GM19452 (cell line): ENCODE results near the gene ANO10.
"Not testable (repeated sequence)": the region's sequence is repeated elsewhere in the genome, so short reads cannot be mapped to it uniquely, and the experiment has no call there.

ENCODE experiments used
- ATAC-seq: cut with Tn5 transposase; IDR thresholded peaks from one replicate; pipeline ENCODE4 v1.9.1; 2021; ENCODE audit not compliant: unreplicated experiment

Gene ANO10

DNA sequence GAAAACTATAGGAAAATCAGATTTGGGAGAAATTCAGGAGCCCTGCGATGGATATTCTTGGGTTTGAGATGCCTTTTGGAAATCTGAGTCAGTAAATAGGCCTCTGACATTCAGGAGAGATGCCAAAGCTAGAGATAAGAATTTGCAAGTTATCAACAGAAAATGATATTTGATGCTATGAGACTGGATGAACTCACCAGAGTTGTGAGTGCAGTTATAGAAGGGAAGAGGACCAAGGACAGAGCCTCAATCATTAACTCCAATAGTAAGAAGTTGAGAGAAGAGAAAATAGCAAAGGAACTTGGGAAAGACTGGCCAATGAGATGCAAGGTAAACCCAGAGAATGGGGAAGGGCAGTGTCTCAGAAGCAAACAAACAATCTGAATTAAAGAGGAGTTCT is 7.9 kb upstream of the ANO10 start:
- no peak for ATAC-seq

DNA sequence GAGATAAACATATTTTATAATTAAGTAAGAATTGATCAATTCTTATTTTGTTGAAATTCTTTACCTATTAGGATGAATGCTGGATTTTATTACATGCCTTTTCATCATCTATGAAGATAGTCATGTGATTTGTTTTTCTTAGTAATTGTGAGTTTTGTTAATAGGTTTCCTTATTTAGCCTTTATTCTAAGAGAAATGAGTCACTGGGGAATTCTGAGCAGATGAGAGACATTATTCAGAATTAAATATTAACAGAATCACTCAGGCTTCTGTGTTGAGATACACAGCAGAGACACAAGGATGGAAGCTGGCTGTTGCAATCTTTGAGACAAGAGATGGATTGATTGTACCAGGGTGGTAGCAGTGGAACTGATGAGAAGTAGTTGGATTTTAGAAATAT is 7.4 kb upstream of the ANO10 start:
- peak; percentile 67 for ATAC-seq

DNA sequence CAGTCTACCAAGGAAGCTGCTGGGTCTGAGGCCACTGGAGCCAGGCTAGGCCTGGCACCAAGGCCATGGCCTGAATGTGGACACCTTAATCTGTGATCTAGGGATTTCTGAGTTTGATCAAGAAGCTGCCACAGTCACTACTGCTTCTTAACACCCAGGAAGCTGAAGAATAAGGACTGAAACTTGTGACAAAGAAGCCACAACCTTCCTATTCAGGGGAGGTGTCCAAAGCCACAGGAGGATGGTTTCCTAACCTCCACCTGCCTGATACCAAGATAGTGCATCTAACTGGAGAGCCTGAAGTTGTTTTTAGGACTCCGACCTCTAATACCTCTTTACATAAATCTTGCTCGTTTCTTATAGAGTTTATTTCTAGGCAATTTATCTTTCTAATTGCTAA is 5.5 kb upstream of the ANO10 start:
- ATAC-seq: no peak

DNA sequence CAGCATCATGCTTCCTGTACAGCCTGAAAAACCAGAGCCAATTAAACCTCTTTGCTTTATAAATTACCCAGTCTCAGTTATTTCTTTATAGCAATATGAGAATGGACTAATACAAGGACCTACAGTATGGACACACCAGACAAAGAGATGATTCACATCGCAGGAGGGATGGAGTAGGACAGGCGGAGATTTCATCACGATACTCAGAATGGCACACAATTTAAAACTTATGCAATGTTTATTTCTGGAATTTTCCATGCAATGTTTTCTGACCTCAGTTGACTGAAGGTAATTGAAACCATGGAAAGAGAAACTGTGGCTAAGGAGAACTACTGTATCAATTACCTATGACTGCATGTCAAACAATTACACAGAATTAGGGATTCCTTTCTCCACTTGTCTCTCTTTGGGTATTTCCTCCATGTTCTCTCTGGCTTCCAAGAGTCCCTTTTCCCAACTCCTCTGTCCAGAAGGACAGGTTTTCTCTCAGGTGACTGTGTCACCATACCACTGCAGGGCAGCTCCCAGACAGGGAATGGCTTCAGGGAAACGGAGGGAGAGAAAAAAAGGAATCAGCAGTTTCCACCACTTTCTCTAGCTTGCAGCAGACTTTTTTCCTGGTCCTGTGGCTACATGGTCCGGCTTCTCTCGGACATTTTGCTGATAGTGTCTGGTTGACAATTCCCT is 3.0 kb upstream of the ANO10 start:
- ATAC-seq: no peak

DNA sequence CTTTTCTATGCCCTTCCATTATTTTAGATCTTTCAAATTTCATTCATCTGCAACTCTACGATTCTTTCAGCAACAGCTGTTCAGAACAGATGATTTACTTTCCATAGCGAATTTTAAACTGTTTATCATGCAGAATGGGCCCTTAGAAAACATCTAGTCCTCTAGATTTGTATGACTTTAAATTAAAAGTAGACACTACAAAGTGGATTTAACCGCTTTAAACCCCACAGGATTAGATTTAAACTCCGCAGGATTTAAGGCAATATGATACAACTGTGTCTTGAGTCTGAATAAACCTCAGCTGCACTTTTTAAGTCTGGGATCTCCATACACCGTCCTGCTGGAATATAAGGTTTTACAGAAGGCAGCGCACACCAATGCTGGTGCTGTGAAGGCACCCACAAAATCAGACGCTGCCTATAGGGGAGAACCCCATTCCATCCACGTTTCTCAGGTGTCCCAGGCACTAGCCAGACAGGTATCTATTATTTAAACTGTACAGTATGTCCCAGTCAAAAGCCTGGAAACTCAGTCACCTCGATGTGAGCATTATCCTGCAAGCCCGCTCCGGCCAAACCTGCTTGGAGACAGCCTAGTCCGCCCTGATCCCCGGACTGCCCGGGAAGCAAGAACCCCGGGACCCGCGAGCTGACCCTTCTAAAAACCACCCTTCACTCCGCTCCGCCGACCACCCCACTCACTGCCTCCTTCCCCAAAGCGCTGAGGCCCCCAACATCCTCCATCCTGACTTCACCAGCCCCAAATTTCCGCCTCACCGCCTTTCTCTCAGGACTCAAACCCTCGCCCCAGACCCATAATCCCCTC is 768 bp downstream of the ANO10 start:
- no peak for ATAC-seq

DNA sequence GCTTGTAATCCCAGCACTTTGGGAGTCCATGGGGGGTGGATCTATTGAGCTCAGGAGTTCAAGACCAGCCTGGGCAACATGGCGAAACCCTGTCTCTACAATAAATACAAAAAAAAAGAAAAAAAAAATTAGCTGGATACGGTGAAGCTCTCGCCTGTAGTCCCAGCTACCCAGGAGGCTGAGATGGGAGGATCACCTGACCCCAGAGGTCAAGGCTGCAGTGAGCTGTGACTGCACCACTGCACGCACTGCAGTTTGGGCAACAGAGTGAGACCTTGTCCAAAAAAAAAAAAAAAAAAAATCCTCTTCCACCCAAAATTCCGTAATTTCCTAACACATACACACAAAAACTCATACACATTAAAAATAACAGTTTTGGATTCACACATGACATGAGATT is 2.2 kb downstream of the ANO10 start:
- no peak for ATAC-seq

DNA sequence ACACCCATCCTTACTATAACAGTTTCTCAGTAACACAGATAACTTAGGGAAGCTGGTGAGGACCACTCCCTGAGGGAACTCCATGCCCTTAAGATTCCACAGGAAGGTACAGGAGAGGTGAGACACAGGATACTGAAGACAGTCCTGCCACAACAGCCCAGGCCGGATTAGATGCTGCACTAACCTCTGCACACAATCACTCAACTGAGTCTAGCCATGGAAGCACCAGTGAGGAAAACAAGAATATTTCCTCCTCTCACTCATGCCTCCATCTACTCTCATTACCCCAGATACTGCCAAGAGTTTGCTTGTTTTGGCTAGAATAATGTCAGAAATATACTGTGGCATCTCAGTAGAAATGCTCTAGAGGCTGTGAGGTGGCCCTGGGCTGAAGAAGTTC is 3.7 kb downstream of the ANO10 start:
- ATAC-seq: no peak

DNA sequence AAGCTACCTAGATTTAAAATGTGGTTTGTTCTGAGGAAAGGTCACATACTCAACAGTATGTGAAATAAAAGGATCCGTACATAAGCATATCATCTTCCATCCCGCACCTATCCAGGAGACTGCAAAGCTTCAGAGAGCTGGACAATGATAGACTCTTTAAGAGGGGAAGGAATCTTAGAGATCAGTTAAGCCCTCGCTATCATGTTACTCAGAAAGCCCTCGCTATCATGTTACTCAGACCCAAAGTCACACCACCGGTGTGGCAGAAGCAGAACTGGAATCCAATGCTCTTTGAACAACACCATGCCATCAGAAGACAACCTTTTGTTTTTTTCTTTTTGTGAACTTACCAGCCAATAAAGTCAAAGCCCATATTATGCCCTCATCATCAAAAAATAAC is 5.8 kb downstream of the ANO10 start:
- no peak for ATAC-seq

DNA sequence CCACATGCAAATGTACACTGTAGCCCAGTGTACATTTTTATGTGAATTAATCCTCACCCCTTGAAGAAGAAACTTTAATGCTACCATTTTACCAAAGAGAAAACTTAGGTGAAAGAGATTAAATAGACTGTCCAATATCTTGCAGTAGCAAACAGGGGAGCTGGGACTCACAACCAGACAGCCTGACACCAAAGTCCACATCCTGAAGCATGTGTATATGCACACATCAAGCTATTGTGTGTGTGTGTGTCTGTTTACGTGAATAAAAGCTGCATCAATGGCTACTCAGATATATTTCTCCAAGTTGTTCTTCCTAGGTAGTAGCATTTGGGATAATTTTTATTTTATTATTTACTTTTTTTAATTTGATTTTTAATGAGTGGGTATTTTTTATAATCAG is 6.7 kb downstream of the ANO10 start:
- ATAC-seq: no peak

DNA sequence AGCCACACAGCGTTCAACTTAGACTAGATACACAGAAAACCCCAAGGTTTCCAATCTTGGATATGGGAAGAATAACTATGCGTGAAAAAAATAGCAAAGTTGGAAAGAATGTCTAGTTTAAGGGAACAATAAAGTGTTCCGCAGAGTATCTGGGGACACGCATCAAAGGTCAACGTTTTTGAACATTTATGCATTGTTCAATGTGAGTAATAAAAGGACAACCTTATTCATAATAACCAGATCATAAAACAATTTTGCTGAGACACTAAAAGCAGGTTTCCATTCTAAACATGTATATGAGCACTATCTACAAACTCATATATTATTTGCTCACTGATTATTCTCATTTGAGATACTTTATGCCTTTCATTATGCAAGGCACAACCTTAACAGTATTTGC is 7.8 kb downstream of the ANO10 start:
- no peak for ATAC-seq

DNA sequence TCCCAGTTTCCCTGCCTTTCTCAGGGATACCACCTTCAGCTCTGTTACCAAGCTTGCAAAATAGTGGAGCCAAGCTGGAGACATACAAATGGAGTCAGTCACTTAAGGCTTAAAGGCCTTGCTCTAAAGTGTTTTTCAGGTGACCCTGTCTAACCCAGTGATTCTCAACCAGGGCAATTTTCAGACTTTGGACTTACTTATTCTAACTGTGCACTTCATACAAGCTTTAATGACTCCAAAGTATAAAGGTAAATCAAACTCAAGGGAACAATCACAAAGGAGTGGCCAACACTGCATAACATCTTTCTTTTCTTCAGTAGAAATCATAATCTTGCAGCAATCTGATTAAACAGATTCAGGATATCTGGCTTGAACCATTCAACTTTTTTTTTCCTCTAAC is 9.4 kb downstream of the ANO10 start:
- no peak for ATAC-seq

DNA sequence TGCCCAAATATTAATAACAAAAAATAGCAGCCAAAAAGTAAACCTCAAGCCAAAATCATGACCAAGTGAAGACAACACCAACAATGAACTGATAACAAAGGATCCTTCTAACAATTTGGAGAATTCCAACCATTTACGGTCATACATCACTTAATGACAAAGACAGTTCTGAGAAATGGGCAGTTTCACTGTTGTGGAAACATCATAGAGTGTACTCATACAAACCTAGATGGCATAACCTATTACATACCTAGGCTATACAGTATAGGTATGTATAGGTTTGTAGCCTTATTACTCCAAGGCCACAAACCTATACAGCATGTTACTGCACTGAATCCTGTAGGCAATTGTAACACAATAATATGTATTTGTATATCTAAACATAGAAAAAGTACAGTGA is 12.4 kb downstream of the ANO10 start:
- no peak for ATAC-seq

DNA sequence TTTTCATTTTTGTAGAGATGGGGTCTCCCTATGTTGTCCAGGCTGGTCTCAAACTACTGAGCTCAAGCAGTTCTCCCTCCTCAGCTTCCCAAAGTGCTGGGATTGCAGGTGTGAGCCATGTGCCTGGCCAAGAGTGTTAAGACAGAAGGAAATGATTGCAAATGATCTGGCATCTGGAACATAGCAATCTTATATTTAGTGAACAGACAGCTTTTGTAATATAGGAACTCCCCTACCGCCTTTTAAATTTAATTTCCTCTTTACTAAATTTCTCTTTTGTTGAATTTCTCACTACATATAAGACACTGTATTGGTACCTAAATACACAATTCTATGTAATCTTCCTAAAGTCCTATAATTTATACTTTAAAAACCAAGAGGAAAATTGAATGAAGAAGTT is 13.1 kb downstream of the ANO10 start:
- ATAC-seq: no peak

DNA sequence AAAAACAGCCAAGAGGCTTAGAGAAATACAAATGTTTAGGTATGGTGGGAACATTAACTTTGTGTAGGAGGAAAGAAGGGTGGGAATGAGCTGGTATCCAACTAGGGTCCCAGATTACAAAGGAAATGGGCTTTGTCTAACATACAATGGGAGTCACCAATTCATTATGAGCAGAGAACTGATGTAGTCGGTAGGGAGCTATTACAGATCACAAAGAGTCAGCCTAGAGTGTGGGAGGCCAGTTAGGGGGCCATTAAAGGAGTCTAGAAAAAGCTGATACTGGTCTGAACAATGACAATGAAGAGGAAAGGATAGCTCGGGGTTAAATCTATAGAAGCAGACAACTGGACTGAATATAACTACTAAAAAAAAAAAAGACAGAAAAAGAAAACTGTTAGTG is 15.5 kb downstream of the ANO10 start:
- ATAC-seq: no peak

DNA sequence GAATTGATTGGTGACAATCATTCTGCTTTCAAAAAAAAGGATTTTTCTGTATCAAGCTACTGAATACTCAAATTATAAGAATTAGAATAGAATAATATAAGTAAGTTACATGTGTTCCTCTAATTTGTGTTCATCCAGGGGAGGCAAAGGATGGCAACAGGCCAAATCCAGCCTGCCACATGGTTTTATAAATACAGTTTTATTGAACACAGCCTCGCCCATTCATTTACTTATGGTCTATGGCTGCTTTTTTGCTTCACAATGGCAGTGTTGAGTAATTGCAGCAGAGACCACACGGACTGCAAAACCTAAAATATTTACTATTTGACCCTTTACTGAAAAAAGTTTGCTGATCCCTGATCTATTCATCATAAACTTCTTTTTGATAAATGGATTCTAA is 21.9 kb downstream of the ANO10 start:
- ATAC-seq: not testable (repeated sequence)

DNA sequence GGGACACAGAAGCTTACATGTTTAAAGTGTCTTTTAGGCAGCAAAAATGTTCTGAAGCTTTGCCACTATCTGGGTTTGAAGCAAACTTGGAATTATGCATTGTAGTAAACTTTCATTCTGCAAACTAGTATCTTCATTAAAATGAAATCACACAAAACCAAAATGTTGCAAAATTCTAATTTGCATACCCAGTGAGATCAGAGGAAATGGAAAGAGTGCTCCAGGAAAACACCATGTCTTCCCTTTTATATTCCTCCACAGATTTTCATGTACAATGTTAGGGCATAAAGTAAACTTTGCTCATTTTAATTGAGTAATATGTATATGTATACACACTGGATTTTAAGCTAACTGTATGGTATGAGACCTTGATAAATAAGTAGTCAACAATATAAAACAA is 23.9 kb downstream of the ANO10 start:
- no peak for ATAC-seq

DNA sequence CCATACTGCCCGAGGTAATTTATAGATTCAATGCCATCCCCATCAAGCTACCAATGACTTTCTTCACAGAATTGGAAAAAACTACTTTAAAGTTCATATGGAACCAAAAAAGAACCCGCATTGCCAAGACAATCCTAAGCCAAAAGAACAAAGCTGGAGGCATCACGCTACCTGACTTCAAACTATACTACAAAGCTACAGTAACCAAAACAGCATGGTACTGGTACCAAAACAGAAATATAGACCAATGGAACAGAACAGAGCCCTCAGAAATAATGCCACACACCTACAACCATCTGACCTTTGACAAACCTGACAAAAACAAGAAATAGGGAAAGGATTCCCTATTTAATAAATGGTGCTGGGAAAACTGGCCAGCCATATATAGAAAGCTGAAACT is 25.6 kb downstream of the ANO10 start:
- not testable (repeated sequence) for ATAC-seq

DNA sequence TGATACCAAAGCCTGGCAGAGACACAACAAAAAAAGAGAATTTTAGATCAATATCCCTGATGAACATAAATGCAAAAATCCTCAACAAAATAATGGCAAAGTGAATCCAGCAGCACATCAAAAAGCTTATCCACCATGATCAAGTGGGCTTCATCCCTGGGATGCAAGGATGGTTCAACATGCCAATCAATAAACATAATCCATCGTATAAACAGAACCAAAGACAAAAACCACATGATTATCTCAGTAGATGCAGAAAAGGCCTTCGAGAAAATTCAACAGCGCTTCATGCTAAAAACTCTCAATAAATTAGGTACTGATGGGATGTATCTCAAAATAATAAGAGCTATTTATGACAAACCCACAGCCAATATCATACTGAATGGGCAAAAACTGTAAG is 26.5 kb downstream of the ANO10 start:
- not testable (repeated sequence) for ATAC-seq

DNA sequence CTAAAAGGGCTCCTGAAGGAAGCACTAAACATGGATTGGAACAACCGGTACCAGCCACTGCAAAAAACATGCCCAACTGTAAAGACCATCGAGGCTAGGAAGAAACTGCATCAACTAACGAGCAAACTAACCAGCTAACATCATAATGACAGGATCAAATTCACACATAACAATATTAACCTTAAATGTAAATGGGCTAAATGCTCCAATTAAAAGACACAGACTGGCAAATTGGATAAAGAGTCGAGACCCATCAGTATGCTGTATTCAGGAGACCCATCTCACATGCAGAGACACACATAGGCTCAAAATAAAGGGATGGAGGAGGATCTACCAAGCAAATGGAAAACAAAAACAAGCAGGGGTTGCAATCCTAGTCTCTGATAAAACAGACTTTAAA is 28.2 kb downstream of the ANO10 start:
- not testable (repeated sequence) for ATAC-seq

DNA sequence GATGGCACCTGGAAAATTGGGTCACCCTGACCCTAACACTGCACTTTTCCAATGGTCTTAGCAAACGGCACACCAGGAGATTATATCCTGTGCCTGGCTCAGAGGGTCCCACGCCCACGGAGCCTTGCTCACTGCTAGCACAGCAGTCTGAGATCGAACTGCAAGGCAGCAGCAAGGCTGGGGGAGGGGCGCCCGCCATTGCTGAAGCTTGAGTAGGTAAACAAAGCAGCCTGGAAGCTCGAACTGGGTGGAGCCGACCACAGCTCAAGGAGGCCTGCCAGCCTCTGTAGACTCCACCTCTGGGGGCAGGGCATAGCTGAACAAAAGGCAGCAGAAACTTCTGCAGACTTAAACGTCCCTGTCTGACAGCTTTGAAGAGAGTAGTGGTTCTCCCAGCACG is 29.9 kb downstream of the ANO10 start:
- not testable (repeated sequence) for ATAC-seq

DNA sequence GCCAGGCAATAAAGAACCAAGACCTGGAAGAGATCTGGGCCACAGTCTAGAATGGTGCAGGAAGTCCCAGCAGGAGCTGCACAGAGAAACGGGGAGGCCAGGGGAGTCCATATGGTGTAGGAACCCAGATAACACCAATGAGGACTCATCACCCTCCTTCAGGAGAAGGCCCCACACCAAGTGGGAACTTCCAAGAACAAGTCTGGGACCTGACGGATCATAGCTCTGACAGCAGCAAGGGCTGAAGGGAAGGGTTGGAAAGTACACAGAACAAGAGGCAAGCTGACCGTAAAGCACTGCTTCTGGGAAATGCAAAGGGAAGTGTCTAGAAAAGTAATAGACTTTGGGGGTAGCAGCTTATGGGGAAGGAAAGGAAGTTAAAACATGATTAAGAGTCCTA is 34.5 kb downstream of the ANO10 start:
- no peak for ATAC-seq

DNA sequence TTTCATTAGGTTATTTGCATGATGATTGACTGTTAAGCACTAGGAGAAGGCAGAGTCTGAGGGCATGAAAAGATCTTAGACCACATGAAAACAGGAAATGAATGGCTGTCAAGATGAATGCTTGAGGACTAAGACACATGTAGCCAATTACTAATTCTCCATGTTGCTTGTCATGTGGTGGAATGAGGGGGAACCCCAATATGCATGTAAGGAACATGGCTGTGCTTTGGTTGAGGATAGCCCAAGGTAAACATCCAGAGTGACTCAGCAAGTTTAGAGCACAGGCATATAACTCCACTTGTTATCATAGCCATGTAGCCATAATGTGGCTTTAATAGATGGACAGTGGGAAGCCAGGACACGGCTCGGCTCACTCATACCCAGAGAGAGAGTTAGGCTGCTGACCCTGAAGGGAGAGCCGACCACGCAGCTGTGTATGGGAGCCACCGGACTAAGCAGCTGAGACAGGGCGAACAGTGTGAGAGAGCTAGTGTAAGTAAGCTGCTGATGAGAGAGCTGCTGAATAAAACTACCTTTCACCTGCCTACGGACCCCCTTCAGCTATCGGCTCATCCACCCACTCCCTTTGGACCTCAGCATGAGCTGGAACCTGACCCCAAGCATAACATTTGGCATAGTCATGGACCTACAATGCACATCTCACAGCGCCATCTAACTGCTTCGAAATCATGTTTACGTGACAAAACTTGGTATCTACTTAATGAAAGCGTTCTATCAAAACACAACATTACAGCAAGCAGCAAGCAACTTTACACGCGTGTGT is 37.6 kb downstream of the ANO10 start:
- ATAC-seq: no peak
